ENCODE measurements around the gene CDHR4.
A peak's percentile ranks its signal among the peaks of the same experiment; 100 is the strongest.
"Not testable (repeated sequence)": the region's sequence is repeated elsewhere in the genome, so short reads cannot be mapped to it uniquely, and the experiment has no call there.

CDHR4 gene

DNA sequence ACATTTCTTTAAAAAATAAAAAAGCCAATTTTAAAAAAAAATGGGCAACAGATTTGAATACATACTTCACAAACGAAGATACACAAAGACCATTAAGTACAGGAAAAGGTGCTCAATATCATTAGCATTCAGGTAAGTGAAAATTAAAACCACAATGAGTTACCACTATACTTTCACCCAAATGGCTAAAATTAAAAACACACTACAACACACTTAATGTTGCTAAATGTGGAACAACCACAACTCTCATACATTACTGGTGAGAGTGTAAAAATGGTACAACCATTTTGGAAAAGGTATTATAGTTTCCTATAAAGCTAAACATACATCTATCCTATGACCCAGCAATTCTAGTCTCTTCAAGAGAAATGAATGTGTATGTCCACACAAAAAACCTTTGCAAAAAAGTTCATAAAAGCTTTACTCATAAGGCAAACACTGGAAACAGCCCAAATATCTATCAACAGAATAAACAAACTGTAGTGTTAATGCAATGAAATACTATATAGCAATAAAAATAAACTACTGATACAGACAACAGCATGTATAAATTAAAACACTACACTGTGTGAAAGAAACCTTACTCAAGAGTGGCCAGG is 28.2 kb downstream of the CDHR4 start:
- TF ChIP-seq POLR2AphosphoS5 (IDR thresholded peaks at IDR 0.05; ENCODE audit: low read depth, low read length) (no peak), POLR2A (IDR thresholded peaks at IDR 0.05; ENCODE audit: low read depth, low read length) (no peak), TAF1 (IDR thresholded peaks at IDR 0.05; ENCODE audit: borderline replicate concordance, low read depth, low read length) (no peak)
- no peak for DNase-seq (ENCODE audit: insufficient read length)
- peak; percentile 5 for FAIRE-seq

DNA sequence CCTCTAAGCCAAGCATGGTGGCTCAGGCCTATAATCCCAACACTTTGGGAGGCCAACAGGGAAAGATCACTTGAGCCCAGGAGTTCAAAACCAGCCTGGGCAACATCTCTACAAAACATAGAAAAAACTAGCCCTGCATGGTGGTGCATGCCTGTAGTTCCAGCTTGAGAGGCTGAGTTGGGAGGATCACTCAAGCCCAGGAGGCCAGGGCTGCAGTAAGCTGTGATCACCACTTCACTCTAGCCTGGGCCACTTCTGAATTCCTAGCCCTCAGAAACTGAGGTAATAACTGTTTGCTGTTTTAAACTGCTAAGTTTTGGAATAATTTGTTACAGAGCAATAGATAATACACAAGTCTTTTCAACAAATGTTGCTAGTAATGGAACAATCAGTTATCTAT is 29.7 kb downstream of the CDHR4 start:
- TF ChIP-seq TAF1 (IDR thresholded peaks at IDR 0.05; ENCODE audit: borderline replicate concordance, low read depth, low read length) (no peak), POLR2A (IDR thresholded peaks at IDR 0.05; ENCODE audit: low read depth, low read length) (no peak), POLR2AphosphoS5 (IDR thresholded peaks at IDR 0.05; ENCODE audit: low read depth, low read length) (no peak)
- FAIRE-seq (no peak), DNase-seq (ENCODE audit: insufficient read length) (no peak)

DNA sequence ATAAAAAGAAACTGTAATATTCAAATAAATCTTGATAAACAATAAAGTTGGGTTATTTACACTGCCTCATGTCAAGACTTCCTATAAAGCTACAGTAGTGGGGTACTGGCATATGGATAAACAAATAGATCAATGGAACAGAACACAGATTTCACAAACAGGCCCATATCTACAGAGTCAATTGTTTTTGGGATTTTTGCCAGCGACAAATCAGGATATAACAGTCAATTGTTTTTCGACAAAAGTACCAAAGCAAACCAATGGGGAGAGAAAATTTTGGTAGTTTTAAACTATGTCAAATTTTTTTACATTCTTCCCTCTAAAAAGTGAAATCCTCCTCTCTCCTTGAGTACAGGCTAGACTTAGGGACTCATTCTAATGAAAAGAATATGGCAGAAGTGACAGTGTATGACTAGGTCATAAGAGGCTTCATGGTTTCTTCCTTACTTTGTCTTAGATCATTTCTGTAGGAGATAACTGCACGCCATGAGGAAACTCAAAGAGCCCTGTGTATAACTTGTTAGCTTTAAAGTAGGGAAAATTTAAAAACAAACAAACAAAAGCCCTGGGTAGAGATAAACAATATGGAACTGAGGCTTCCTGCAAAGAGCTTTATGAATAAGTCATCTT is 30.3 kb downstream of the CDHR4 start:
- TF ChIP-seq TAF1 (IDR thresholded peaks at IDR 0.05; ENCODE audit: borderline replicate concordance, low read depth, low read length) (no peak), POLR2A (IDR thresholded peaks at IDR 0.05; ENCODE audit: low read depth, low read length) (no peak), POLR2AphosphoS5 (IDR thresholded peaks at IDR 0.05; ENCODE audit: low read depth, low read length) (no peak)
- no peak for FAIRE-seq
- no peak for DNase-seq (ENCODE audit: insufficient read length)

DNA sequence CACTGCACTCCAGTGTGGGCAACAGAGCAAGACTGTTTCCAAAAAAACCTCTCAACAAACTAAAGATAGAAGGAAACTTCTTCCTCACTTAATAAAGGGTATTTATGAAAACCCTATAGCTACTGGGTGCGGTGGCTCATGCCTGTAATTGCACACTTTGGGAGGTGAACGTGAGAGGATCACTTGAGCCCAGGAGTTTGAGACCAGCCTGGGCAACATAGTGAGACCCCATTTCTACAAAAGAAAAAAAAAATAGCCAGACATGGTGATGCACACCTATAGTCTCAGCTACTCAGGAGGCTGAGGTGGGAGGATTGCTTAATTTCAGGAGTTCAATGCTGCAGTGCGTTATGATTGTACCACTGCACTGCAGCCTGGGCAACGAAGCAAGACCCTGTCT is 35.7 kb downstream of the CDHR4 start:
- TF ChIP-seq POLR2A (IDR thresholded peaks at IDR 0.05; ENCODE audit: low read depth, low read length): no peak
- no peak for TF ChIP-seq POLR2AphosphoS5 (IDR thresholded peaks at IDR 0.05; ENCODE audit: low read depth, low read length)
- no peak for TF ChIP-seq TAF1 (IDR thresholded peaks at IDR 0.05; ENCODE audit: borderline replicate concordance, low read depth, low read length)
- FAIRE-seq (no peak), DNase-seq (ENCODE audit: insufficient read length) (no peak)

- FAIRE-seq: no peak
- no peak for TF ChIP-seq POLR2AphosphoS5 (IDR thresholded peaks at IDR 0.05; ENCODE audit: low read depth, low read length)
- no peak for TF ChIP-seq TAF1 (IDR thresholded peaks at IDR 0.05; ENCODE audit: borderline replicate concordance, low read depth, low read length)
- TF ChIP-seq POLR2A (IDR thresholded peaks at IDR 0.05; ENCODE audit: low read depth, low read length): no peak
- DNase-seq (ENCODE audit: insufficient read length): no peak
These were observed 38.0 kb downstream of the CDHR4 start for GRCh38 chr3:49761661-49762060.

GRCh38 chr3:49759226-49759625 is 40.4 kb downstream of the CDHR4 start:
- DNase-seq (ENCODE audit: insufficient read length) (no peak), FAIRE-seq (no peak)
- no peak for TF ChIP-seq POLR2A (IDR thresholded peaks at IDR 0.05; ENCODE audit: low read depth, low read length)
- TF ChIP-seq TAF1 (IDR thresholded peaks at IDR 0.05; ENCODE audit: borderline replicate concordance, low read depth, low read length): no peak

GRCh38 chr3:49757197-49757596 is 42.5 kb downstream of the CDHR4 start:
- TF ChIP-seq POLR2A (IDR thresholded peaks at IDR 0.05; ENCODE audit: low read depth, low read length): no peak
- no peak for TF ChIP-seq TAF1 (IDR thresholded peaks at IDR 0.05; ENCODE audit: borderline replicate concordance, low read depth, low read length)
- FAIRE-seq (no peak), DNase-seq (ENCODE audit: insufficient read length) (no peak)

- FAIRE-seq: no peak
- DNase-seq (ENCODE audit: insufficient read length): no peak
- no peak for TF ChIP-seq POLR2A (IDR thresholded peaks at IDR 0.05; ENCODE audit: low read depth, low read length)
- TF ChIP-seq TAF1 (IDR thresholded peaks at IDR 0.05; ENCODE audit: borderline replicate concordance, low read depth, low read length): no peak
- no peak for TF ChIP-seq POLR2AphosphoS5 (IDR thresholded peaks at IDR 0.05; ENCODE audit: low read depth, low read length)
These were observed 43.6 kb downstream of the CDHR4 start for GRCh38 chr3:49756036-49756435.

- TF ChIP-seq POLR2A (IDR thresholded peaks at IDR 0.05; ENCODE audit: low read depth, low read length) (no peak), TAF1 (IDR thresholded peaks at IDR 0.05; ENCODE audit: borderline replicate concordance, low read depth, low read length) (no peak), POLR2AphosphoS5 (IDR thresholded peaks at IDR 0.05; ENCODE audit: low read depth, low read length) (no peak)
- FAIRE-seq (peak; percentile 24), DNase-seq (ENCODE audit: insufficient read length) (no peak)
These were observed 45.1 kb downstream of the CDHR4 start for GRCh38 chr3:49754536-49754935.

- no peak for FAIRE-seq
- no peak for TF ChIP-seq POLR2A (IDR thresholded peaks at IDR 0.05; ENCODE audit: low read depth, low read length)
- TF ChIP-seq POLR2AphosphoS5 (IDR thresholded peaks at IDR 0.05; ENCODE audit: low read depth, low read length): no peak
- no peak for TF ChIP-seq TAF1 (IDR thresholded peaks at IDR 0.05; ENCODE audit: borderline replicate concordance, low read depth, low read length)
- no peak for DNase-seq (ENCODE audit: insufficient read length)
These were observed 48.2 kb downstream of the CDHR4 start for GRCh38 chr3:49751501-49751900.

- no peak for FAIRE-seq
- TF ChIP-seq POLR2A (IDR thresholded peaks at IDR 0.05; ENCODE audit: low read depth, low read length) (no peak), TAF1 (IDR thresholded peaks at IDR 0.05; ENCODE audit: borderline replicate concordance, low read depth, low read length) (no peak), POLR2AphosphoS5 (IDR thresholded peaks at IDR 0.05; ENCODE audit: low read depth, low read length) (no peak)
These were observed 49.6 kb downstream of the CDHR4 start for GRCh38 chr3:49750056-49750455.

DNA sequence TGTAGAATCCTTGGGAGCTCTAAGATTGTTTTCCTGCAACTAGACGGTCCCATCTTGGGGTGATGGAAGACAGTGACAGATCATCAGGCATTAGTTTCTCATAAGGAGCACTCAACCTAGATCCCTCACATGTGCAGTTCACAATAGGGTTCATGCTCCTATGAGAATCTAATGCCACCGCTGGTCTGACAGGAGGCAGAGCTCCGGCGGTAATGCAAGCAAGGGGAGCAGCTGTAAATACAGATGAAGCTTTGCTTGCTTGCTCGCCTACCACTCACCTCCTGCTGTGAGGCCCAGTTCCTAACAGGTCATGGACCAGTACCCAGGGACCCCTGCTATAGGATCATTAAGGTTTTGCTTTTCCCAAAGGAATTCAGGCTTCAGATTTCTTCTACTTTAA is 50.8 kb downstream of the CDHR4 start:
- not testable (repeated sequence) for FAIRE-seq; DNase-seq (ENCODE audit: insufficient read length)

More at GRCh38 chr3:49750056-49750455, 49.6 kb downstream of the CDHR4 start:
- DNase-seq (ENCODE audit: insufficient read length): no peak
